Body of pancreas (tissue), 4 donors: Measurements from ENCODE around the gene DAZAP2. TPM values are rescaled to one million over a fixed set of nuclear protein-coding genes. Genes with fewer than 3 reads are reported as not detected.
"Not testable (repeated sequence)": the region's sequence is repeated elsewhere in the genome, so short reads cannot be mapped to it uniquely, and the experiment has no call there.

Source experiments
- ATAC-seq: fragments of 150-250 bp; one replicate; pipeline ENCODE4 v1.9.1; 2016
- DNase-seq, 4 donors: peaks; one replicate each; pipeline ENCODE4 v3.0.0-alpha.2; 2019
- H3K27ac ChIP-seq, 4 donors: fragments of 200-600 bp; sonication (generic); 1 replicate in 3 of 4; 2 replicates in 1 of 4; pipeline versions ENCODE4 v1.5.1 to v1.6.1; 2016 to 2019; ENCODE audit warnings: mild to moderate bottlenecking in 1 of 4, mixed read lengths in 1 of 4, moderate library complexity in 1 of 4
- H3K27me3 ChIP-seq, 2 donors: fragments of 200-600 bp; sonication (generic); one replicate each; pipeline ENCODE4 v1.6.0; 2016; ENCODE audit warnings: mild to moderate bottlenecking in 1 of 2
- H3K36me3 ChIP-seq, 2 donors: fragments of 200-600 bp; sonication (generic); replicated peaks in 1 of 2; 2 replicates each; pipeline ENCODE4 v1.5.1; 2016; ENCODE audit warnings: low read depth in 2 of 2; ENCODE audit not compliant: insufficient read depth in 1 of 2
- H3K4me1 ChIP-seq: fragments of 200-600 bp; sonication (generic); one replicate; pipeline ENCODE4 v1.6.0; 2016
- H3K4me3 ChIP-seq, 2 donors: fragments of 200-600 bp; sonication (generic); 1 replicate in 1 of 2; 2 replicates in 1 of 2; pipeline ENCODE4 v1.5.1; 2016 to 2019
- H3K9me3 ChIP-seq, 3 donors: fragments of 200-600 bp; sonication (generic); 1 replicate in 2 of 3; 2 replicates in 1 of 3; pipeline ENCODE4 v1.5.1; 2016
- CTCF ChIP-seq, 7 experiments: fragments of 450-650 bp in 4 of 7; fragments of 200-600 bp in 3 of 7; sonication (generic) in 3 of 7; IDR thresholded peaks; one replicate each; pipeline ENCODE4 v1.5.1; 2016 to 2019; ENCODE audit warnings: antibody characterized with exemption in 7 of 7
- POLR2A ChIP-seq, 3 donors: fragments of 450-650 bp; IDR thresholded peaks; one replicate each; pipeline ENCODE4 v1.6.1; 2016; ENCODE audit warnings: antibody characterized with exemption in 3 of 3, mild to moderate bottlenecking in 2 of 3
- WGBS, 2 donors: methylation state at CpG; one replicate each; pipeline ENCODE4 v1.1.5; 2017; 5-methylcytosine and 5-hydroxymethylcytosine counted together
- intact Hi-C: fragments of 100-400 bp; cut with DNase I; formaldehyde crosslinking; loops from one replicate; pipeline ENCODE4 v1.15.1; 2023
- total RNA-seq, 2 donors: library from RNA; depleted of rRNA; stranded (reverse); fragments of >200 nt; gene quantifications; one replicate each; pipeline ENCODE4 v1.1.0, GENCODE V29; 2016

The DAZAP2 gene
- total RNA-seq, 2 donors from 2014 or later = 77.1 to 87.7 TPM

DNA sequence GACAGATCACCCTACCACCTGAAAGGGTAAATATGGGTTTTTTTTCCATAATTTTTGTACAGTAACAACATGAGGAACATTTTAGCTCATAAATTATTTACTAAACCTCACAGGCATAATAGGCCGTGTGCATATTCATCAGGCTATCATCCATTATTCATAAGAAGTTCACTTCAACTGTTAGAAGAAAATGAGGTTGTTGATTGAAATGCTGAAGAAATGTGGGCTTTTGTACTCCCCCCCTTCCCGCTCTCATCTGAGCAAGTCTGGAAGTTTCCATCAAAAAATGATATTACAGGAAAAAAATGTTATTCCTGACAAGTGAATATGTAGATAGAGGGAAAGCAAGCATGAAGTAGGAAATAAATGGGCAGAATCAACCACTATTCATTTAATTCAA lies 12.9 kb upstream of the DAZAP2 start:
- no peak for DNase-seq
- H3K9me3 ChIP-seq = no peaks in the 10 kb centered on the region
- no peak for ATAC-seq
- WGBS, 2 donors = 84 to 87% methylated on average over 2 of the region's 2 CpGs
- H3K4me3 ChIP-seq = no peak overlapping the region
- no peaks in the 10 kb centered on the region for H3K36me3 ChIP-seq
- no peak overlapping the region for H3K27ac ChIP-seq
- H3K4me1 ChIP-seq = peaks cover 9% of the 10 kb centered on the region
- intact Hi-C loops = no loop called here
- H3K27me3 ChIP-seq = no peaks in the 10 kb centered on the region
- no peak for TF ChIP-seq POLR2A (IDR thresholded peaks at IDR 0.05)
- no peak for TF ChIP-seq CTCF (IDR thresholded peaks at IDR 0.05)

- H3K4me3 ChIP-seq, DNase-seq, intact Hi-C loops, H3K9me3 ChIP-seq, H3K36me3 ChIP-seq, ATAC-seq, H3K27ac ChIP-seq, H3K27me3 ChIP-seq, H3K4me1 ChIP-seq: not testable (repeated sequence)
- 91 to 96% methylated on average over 5 of the region's 5 CpGs for WGBS, 2 donors
These were observed 11.5 kb upstream of the DAZAP2 start for GRCh38 chr12:51227112-51227511.

DNA sequence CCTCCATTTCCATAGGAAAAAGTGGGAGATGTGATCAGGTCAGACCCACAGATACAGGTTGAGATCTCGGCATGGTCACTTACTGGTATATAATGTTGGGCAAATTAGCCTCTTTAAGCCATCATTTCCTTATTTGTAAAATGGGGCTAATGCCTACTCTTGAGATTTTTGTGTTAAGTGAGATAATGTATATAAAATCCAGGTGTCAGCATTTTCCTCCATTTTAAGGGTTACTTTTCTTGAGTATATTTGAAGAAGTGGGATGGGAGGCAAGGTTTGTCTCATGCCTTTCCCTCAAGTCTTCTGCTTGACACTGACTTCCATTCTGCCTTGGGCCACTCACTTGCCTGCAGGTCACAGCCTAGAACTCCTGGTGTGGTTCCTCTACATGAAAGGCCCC lies 10.7 kb upstream of the DAZAP2 start:
- TF ChIP-seq CTCF (IDR thresholded peaks at IDR 0.05) = no peak
- no peak for TF ChIP-seq POLR2A (IDR thresholded peaks at IDR 0.05)
- WGBS, 2 donors = 93 to 100% methylated on average over 1 of the region's 1 CpG
- ATAC-seq = no peak

DNA sequence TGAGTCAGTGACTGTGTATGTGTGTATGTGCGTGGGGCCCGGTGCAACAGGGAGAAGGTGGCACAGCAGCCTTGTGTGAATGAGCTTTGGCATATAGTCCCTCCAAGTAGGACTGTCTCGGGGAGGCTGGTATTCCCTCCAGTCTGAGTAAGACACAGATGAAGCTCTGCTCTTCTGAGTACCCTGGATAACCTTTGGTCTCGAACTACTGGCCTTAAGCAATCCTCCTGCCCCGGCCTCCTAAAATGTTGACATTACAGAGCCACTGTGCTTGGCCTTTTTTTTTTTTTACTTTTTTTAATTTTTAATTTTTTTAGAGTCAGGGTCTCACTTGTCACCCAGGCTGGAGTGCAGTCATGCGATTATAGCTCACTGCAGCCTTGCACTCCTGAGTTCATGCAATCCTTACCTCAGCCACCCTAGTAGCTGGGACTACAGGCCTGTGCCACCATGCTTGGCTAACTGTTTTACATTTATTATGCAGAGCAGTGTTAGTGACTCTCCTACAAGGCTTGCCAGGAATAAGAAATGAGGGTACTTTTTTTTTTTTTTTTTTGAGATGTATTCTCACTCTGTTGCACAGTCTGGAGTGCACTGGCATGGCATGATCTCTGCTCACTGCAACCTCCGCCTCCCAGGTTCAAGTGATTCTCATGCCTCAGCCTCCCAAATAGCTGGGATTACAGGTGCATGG lies 9.4 kb upstream of the DAZAP2 start:
- WGBS, 2 donors = 90 to 94% methylated on average over 7 of the region's 7 CpGs
- intact Hi-C loops = no loop called here
- no peak overlapping the region for H3K4me3 ChIP-seq
- H3K27ac ChIP-seq = no peak overlapping the region
- H3K36me3 ChIP-seq = no peaks in the 10 kb centered on the region
- H3K4me1 ChIP-seq = no peaks in the 10 kb centered on the region
- H3K27me3 ChIP-seq = no peaks in the 10 kb centered on the region
- no peaks in the 10 kb centered on the region for H3K9me3 ChIP-seq
- TF ChIP-seq CTCF (IDR thresholded peaks at IDR 0.05) (no peak), POLR2A (IDR thresholded peaks at IDR 0.05) (no peak)
- no peak for DNase-seq
- ATAC-seq = no peak

More for the DNA sequence above, 10.7 kb upstream of the DAZAP2 start:
- Histone ChIP-seq H3K4me3 (no peak overlapping the region), H3K27me3 (no peaks in the 10 kb centered on the region), H3K4me1 (no peaks in the 10 kb centered on the region), H3K9me3 (no peaks in the 10 kb centered on the region), H3K27ac (no peak overlapping the region), H3K36me3 (no peaks in the 10 kb centered on the region)
- intact Hi-C loops = no loop called here
- no peak for DNase-seq

GRCh38 chr12:51232642-51233041 lies 6.0 kb upstream of the DAZAP2 start:
- H3K27me3 ChIP-seq = no peaks in the 10 kb centered on the region
- H3K36me3 ChIP-seq = no peaks in the 10 kb centered on the region
- TF ChIP-seq CTCF (IDR thresholded peaks at IDR 0.05) (no peak), POLR2A (IDR thresholded peaks at IDR 0.05) (no peak)
- no peak for DNase-seq
- H3K27ac ChIP-seq = no peak overlapping the region
- no peaks in the 10 kb centered on the region for H3K9me3 ChIP-seq
- no peak overlapping the region for H3K4me3 ChIP-seq
- intact Hi-C loops = no loop called here
- H3K4me1 ChIP-seq = peaks cover under 1% of the 10 kb centered on the region
- ATAC-seq = no peak
